Heart left ventricle (tissue), 13 donors: ENCODE data around the gene ST3GAL6.

Experiments
- CTCF ChIP-seq, 12 donors: fragments of 200-600 bp; sonication (generic) in 4 of 12; IDR thresholded peaks; one replicate each; pipeline versions ENCODE4 v1.5.0 to v1.8.0; 2018 to 2022; ENCODE audit warnings: antibody characterized with exemption in 12 of 12, mild to moderate bottlenecking in 5 of 12
- POLR2A ChIP-seq, 2 donors: fragments of 450-650 bp; IDR thresholded peaks; one replicate each; pipeline ENCODE4 v1.6.1; 2017; ENCODE audit warnings: antibody characterized with exemption in 2 of 2, mild to moderate bottlenecking in 2 of 2, moderate library complexity in 2 of 2
- donor health status: ischemic (EF 13 %, LVEDD 7.1; RV severe dilation, severe dysfunction).
- donor health status: DM: no; HTN: yes; CAD: no.
- donor health status: DM: no; HTN: no; CAD: no.
- donor health status: ischemic (EF 25% LVEDD 6.9; RV normal size, moderate dysfunction).
- donor health status: ischemic (EF 25% LVEDD 5.7; RV mildly dilated, moderate dysfunction).
- donor health status: ischemic (EF 35%, LVEDD 5.7; RV mildly dilated, moderate dysfunction).
- donor health status: nonischemic (EF 11% LVEDD 7.7; RV severe dilation, severe dysfunction).
- donor health status: DM: yes; HTN: yes; CAD: no.
- donor health status: PGD.
- donor health status: ischemic (EF 29% LVEDD 5.4; RV normal size, mild dysfunction).
- donor health status: nonischemic (EF 23%, LVEDD 6.1; RV moderate dilation, normal function).

- TF ChIP-seq CTCF (IDR thresholded peaks at IDR 0.05) (no peak), POLR2A (IDR thresholded peaks at IDR 0.05) (no peak)
These were observed 37.8 kb upstream of the ST3GAL6 start for GRCh38 chr3:98725352-98725751.
